Colonic mucosa (tissue), 4 donors: ENCODE data around the gene PRKAG2. TPM values are rescaled to one million over a fixed set of nuclear protein-coding genes. Genes with fewer than 3 reads are reported as not detected.
A peak's percentile ranks its signal among the peaks of the same experiment; 100 is the strongest.
"Not testable (repeated sequence)": the region's sequence is repeated elsewhere in the genome, so short reads cannot be mapped to it uniquely, and the experiment has no call there.

Source experiments
- DNase-seq: peaks from one replicate; pipeline ENCODE4 v3.0.0-alpha.2; 2020
- H3K27ac ChIP-seq: fragments of 200-600 bp; one replicate; pipeline ENCODE4 v1.8.0; 2021
- H3K27me3 ChIP-seq: fragments of 200-600 bp; one replicate; pipeline ENCODE4 v1.8.0; 2021
- H3K36me3 ChIP-seq: fragments of 200-600 bp; one replicate; pipeline ENCODE4 v1.8.0; 2021
- H3K4me1 ChIP-seq: fragments of 200-600 bp; one replicate; pipeline ENCODE4 v1.8.0; 2021; ENCODE audit warnings: mild to moderate bottlenecking
- H3K4me3 ChIP-seq: fragments of 200-600 bp; one replicate; pipeline ENCODE4 v1.8.0; 2021
- H3K9ac ChIP-seq, 2 donors: one replicate each; pipeline ENCODE4 v1.7.0; 2013; ENCODE audit warnings: control low read depth in 2 of 2, low read depth in 2 of 2, low read length in 2 of 2
- H3K9me3 ChIP-seq: fragments of 200-600 bp; one replicate; pipeline ENCODE4 v1.8.0; 2021
- CTCF ChIP-seq: fragments of 200-600 bp; IDR thresholded peaks from one replicate; pipeline ENCODE4 v1.8.0; 2022; ENCODE audit warnings: antibody characterized with exemption, mild to moderate bottlenecking
- intact Hi-C: fragments of 100-400 bp; cut with DNase I; formaldehyde crosslinking; loops from one replicate; pipeline ENCODE4 v1.14.1; 2022
- total RNA-seq, 2 donors: library from RNA; stranded (reverse); fragmentation: NEBNext Ultra II Directional in 1 of 2; extraction: Animal tissue kit (Norgen Biotek cat#: 25700) in 1 of 2; gene quantifications; one replicate each; pipeline ENCODE4 v1.2.1, GENCODE V29; 2021
- donor health status: healthy.
- donor health status: DM: no; HTN: no; CAD: no.
- donor health status: DM: no; HTN: no; CAD: no.

Gene PRKAG2
- total RNA-seq, 2 donors from 2014 or later, result 36.3 to 42.0 TPM

- H3K4me3 ChIP-seq, result no peak overlapping the region
- no peaks in the 10 kb centered on the region for H3K4me1 ChIP-seq
- DNase-seq, result no peak
- H3K9ac ChIP-seq, result no peak overlapping the region
- no peaks in the 10 kb centered on the region for H3K27me3 ChIP-seq
- no peaks in the 10 kb centered on the region for H3K9me3 ChIP-seq
- no peak for TF ChIP-seq CTCF
- intact Hi-C loops, result no loop called here
- no peaks in the 10 kb centered on the region for H3K36me3 ChIP-seq
- H3K27ac ChIP-seq, result no peak overlapping the region
These were observed 90.7 kb downstream of the PRKAG2 start for GRCh38 chr7:151786241-151786640.

GRCh38 chr7:151785681-151785965 lies 91.3 kb downstream of the PRKAG2 start:
- Histone ChIP-seq H3K9ac (no peak overlapping the region), H3K9me3 (no peaks in the 10 kb centered on the region), H3K4me1 (no peaks in the 10 kb centered on the region), H3K4me3 (no peak overlapping the region), H3K27me3 (no peaks in the 10 kb centered on the region), H3K36me3 (no peaks in the 10 kb centered on the region), H3K27ac (no peak overlapping the region)
- no peak for TF ChIP-seq CTCF
- intact Hi-C loops, result no loop called here
- no peak for DNase-seq

- intact Hi-C loops, result loop anchor here (5.0 kb wide), 1 partner anchor 152 kb away; no protein-coding TSS in a partner anchor
These were observed 91.8 kb downstream of the PRKAG2 start for GRCh38 chr7:151784853-151785680.

GRCh38 chr7:151783958-151784575 lies 92.8 kb downstream of the PRKAG2 start:
- Histone ChIP-seq H3K27me3 (no peaks in the 10 kb centered on the region), H3K27ac (no peak overlapping the region), H3K9me3 (no peaks in the 10 kb centered on the region), H3K36me3 (no peaks in the 10 kb centered on the region), H3K9ac (no peak overlapping the region), H3K4me3 (no peak overlapping the region), H3K4me1 (no peaks in the 10 kb centered on the region)
- intact Hi-C loops, result loop anchor here (5.0 kb wide), 1 partner anchor 153 kb away; no protein-coding TSS in a partner anchor
- no peak for DNase-seq
- no peak for TF ChIP-seq CTCF

More at GRCh38 chr7:151784853-151785680, 91.8 kb downstream of the PRKAG2 start:
- no peaks in the 10 kb centered on the region for H3K36me3 ChIP-seq
- no peak for TF ChIP-seq CTCF
- no peaks in the 10 kb centered on the region for H3K9me3 ChIP-seq
- no peak overlapping the region for H3K9ac ChIP-seq
- DNase-seq, result no peak
- no peaks in the 10 kb centered on the region for H3K4me1 ChIP-seq
- no peaks in the 10 kb centered on the region for H3K27me3 ChIP-seq
- H3K4me3 ChIP-seq, result no peak overlapping the region
- no peak overlapping the region for H3K27ac ChIP-seq

GRCh38 chr7:151782598-151783448 lies 94.1 kb downstream of the PRKAG2 start:
- H3K36me3 ChIP-seq, result no peaks in the 10 kb centered on the region
- H3K4me3 ChIP-seq, result peak overlapping the region; percentile 2
- no peaks in the 10 kb centered on the region for H3K4me1 ChIP-seq
- no peaks in the 10 kb centered on the region for H3K27me3 ChIP-seq
- DNase-seq, result peak; percentile 62
- TF ChIP-seq CTCF, result peak; percentile 82
- H3K9ac ChIP-seq, result no peak overlapping the region
- H3K27ac ChIP-seq, result no peak overlapping the region
- no peaks in the 10 kb centered on the region for H3K9me3 ChIP-seq
- intact Hi-C loops, result loop anchor here (5.0 kb wide), 1 partner anchor 154 kb away; no protein-coding TSS in a partner anchor

- not testable (repeated sequence) for DNase-seq, H3K36me3 ChIP-seq, H3K4me1 ChIP-seq, H3K9me3 ChIP-seq, H3K27ac ChIP-seq, H3K9ac ChIP-seq, H3K27me3 ChIP-seq, H3K4me3 ChIP-seq
- intact Hi-C loops, result loop anchor here (5.0 kb wide), 1 partner anchor 155 kb away; no protein-coding TSS in a partner anchor
These were observed 94.7 kb downstream of the PRKAG2 start for GRCh38 chr7:151782256-151782597.
